GM18861 (cell line): ENCODE measurements around the gene CHN2.
A peak's percentile ranks its signal among the peaks of the same experiment; 100 is the strongest.
"Not testable (repeated sequence)": the region's sequence is repeated elsewhere in the genome, so short reads cannot be mapped to it uniquely, and the experiment has no call there.

Experiments
- ATAC-seq: cut with Tn5 transposase; IDR thresholded peaks from one replicate; pipeline ENCODE4 v1.9.1; 2021; ENCODE audit not compliant: unreplicated experiment

CHN2 gene

GRCh38 chr7:29189743-29190201 is 4.8 kb upstream of the CHN2 start:
- peak; percentile 48 for ATAC-seq

- no peak for ATAC-seq
These were observed 4.1 kb upstream of the CHN2 start for GRCh38 chr7:29190349-29191045.

GRCh38 chr7:29192323-29192722 is 2.3 kb upstream of the CHN2 start:
- no peak for ATAC-seq

- ATAC-seq, result no peak
These were observed 1.8 kb upstream of the CHN2 start for GRCh38 chr7:29192811-29193210.

GRCh38 chr7:29193316-29194205 is 1.0 kb upstream of the CHN2 start:
- ATAC-seq, result no peak

- ATAC-seq, result no peak
These were observed 375 bp upstream of the CHN2 start for GRCh38 chr7:29194206-29194593.

- no peak for ATAC-seq
These were observed 1.6 kb downstream of the CHN2 start for GRCh38 chr7:29196191-29196590.

GRCh38 chr7:29196971-29197595 is 2.5 kb downstream of the CHN2 start:
- no peak for ATAC-seq

GRCh38 chr7:29197916-29198315 is 3.3 kb downstream of the CHN2 start:
- no peak for ATAC-seq

GRCh38 chr7:29199776-29200175 is 5.2 kb downstream of the CHN2 start:
- ATAC-seq, result no peak

GRCh38 chr7:29202651-29203069 is 8.1 kb downstream of the CHN2 start:
- no peak for ATAC-seq

- no peak for ATAC-seq
These were observed 10.1 kb downstream of the CHN2 start for GRCh38 chr7:29204491-29205272.

GRCh38 chr7:29207162-29207801 is 12.7 kb downstream of the CHN2 start:
- ATAC-seq, result no peak

- ATAC-seq, result no peak
These were observed 14.1 kb downstream of the CHN2 start for GRCh38 chr7:29208410-29209250.

- no peak for ATAC-seq
These were observed 15.2 kb downstream of the CHN2 start for GRCh38 chr7:29209745-29210144.

- not testable (repeated sequence) for ATAC-seq
These were observed 18.2 kb downstream of the CHN2 start for GRCh38 chr7:29212736-29213135.

- no peak for ATAC-seq
These were observed 19.5 kb downstream of the CHN2 start for GRCh38 chr7:29214056-29214455.

GRCh38 chr7:29214816-29215215 is 20.2 kb downstream of the CHN2 start:
- ATAC-seq, result no peak

GRCh38 chr7:29216128-29216527 is 21.6 kb downstream of the CHN2 start:
- ATAC-seq, result no peak

- ATAC-seq, result no peak
These were observed 22.5 kb downstream of the CHN2 start for GRCh38 chr7:29217113-29217512.
